GM21737 (cell line): Measurements from ENCODE around the gene EIF3M.
"Not testable (repeated sequence)": the region's sequence is repeated elsewhere in the genome, so short reads cannot be mapped to it uniquely, and the experiment has no call there.

ENCODE experiments used
- ATAC-seq: cut with Tn5 transposase; IDR thresholded peaks from one replicate; pipeline ENCODE4 v1.9.1; 2021; ENCODE audit warnings: mild to moderate bottlenecking, moderate library complexity; ENCODE audit not compliant: unreplicated experiment

EIF3M gene

DNA sequence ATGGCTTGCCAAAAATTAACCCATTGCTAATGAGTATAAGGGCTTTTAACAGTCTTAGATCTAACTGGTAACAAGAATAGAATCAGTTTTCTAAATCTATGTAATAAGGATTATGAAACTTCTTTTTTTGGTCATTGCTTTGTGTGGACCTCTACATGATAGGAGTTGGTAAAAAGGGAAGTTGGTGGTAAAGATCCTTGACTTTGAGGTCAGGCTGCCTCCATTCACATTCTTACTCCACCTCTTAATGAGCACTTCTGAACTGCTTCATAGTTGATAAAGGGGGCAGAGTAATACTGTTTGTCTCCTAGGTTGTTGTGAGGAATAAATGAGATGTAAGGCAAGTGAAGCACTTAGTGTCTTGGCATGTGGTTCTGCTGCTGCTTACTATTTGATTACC lies 10.6 kb downstream of the EIF3M start:
- no peak for ATAC-seq

DNA sequence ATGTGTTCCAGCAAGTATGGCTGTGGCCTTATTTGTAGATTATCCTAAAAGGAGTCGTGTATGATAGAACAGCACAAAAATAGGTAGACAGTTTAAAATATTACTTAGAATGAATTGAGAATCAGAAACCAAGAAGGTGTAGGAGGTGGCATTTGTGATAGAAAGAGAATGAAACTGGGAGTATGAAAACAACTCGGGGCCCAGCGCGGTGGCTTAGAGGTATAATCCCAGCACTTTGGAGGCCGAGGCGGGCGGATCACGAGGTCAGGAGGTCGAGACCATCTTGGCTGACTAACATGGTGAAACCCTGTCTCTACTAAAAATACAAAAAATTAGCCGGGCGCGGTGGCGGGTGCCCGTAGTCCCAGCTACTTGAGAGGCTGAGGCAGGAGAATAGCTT lies 12.5 kb downstream of the EIF3M start:
- ATAC-seq = not testable (repeated sequence)

DNA sequence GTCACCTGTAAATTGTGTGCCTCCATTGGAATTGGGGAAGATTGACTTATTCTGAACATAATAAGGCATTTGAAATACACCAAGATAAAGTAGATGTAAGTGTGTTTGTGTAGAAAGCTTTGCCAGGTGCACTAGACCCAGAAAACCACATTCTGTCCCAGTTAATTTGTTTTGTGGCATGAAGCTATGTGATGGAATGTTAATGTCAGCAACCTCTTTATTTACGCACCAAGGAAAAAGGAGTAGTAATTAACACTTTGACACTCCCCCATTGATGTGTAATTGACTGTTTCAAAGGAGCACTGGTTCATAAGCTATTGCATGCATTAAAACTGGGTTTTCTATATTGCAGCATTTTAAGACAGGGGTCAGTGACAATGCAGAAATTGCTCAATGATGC lies 14.3 kb downstream of the EIF3M start:
- ATAC-seq = no peak

DNA sequence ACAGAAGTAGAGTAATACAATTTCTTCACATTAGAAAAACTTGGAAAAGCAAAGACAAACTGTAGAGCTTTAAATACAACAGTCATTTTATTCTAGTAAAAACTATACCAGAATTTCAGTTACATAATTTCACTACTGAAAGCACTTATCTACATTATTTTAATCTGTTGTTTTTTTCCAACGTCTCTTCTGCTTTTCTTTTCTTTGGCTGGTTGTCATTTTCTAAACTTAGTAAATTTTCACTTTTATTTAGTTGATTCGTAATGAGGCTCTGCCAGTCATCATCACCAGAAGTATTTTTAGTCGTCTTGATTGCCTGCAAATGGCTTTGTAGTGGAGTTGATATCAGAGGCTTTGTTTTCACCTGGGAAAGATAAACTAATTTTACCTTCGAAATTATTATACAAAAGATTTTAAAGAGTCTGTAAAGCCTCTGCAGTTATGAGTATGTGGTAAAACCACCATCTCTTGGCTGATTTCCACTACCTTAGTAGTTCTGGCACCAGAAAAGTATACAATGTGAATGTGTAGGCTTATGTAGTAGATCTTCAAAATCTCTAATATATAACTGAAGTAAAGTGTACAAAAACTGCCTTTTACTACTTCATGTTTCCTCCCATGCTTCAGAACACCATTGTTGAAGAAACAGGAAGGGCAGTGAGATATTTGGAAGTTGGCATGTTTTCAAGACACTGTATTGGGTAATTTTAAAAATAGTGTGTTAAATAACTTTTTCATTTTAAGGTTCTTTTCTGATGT lies 19.2 kb downstream of the EIF3M start:
- no peak for ATAC-seq

DNA sequence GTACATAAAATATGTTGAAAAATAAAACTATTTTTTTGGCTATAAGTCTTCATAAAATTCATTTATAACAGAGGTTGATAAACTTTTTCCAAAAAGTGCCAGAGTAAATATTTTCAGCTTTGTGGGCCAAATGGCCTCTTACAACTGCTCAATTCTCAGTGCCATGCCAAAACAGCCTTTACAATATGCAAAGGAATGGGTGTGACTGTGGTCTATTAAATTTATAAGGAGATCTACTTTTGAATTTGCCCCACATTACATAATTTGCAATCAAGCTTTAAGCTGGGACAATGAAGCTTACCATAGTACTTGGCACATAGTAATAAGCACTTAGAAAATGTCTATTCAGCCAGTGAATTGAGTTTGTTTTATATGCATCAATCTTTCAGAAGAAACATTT lies 22.6 kb downstream of the EIF3M start:
- no peak for ATAC-seq

DNA sequence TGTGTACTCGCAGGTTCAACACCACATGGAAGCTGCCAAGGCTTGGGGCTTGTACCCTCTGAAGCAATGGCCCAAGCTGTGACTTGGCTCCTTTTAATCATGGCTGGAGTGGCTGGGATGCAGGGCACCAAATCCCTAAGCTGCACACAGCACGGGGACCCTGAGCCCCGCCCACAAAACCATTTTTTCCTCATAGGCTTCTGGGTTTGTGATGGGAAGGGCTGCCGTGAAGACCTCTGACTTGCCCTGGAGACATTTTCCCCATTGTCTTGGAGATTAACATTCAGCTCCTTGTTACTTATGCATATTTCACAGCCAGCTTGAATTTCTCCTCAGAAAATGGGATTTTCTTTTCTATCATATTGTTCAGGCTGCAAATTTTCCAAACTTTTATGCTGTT lies 25.2 kb downstream of the EIF3M start:
- not testable (repeated sequence) for ATAC-seq

DNA sequence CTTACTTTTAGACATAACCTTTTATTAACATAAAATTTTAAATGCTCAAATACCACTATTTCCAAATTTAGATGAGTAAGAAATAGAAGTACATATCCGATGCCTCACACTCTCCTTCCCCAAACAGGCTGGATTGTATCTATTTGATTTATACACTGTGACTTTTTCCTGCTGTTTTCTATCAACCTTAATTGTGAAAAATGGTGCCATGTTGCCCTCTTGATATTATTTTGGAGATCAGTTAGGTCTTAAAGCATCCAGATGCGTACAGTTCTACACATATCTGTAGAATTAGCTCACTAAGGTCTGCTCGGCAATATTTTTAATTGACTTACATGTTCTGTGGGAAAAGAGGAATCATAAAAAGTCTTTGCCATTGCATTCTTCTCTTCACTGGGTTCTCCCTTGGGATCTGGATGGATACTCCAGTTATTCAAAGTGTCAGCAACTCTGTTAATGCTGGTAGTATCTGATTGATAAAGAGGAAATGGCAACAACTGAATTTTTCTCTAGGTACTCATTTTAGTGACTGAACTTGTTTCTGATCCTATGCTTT lies 27.2 kb downstream of the EIF3M start:
- no peak for ATAC-seq

DNA sequence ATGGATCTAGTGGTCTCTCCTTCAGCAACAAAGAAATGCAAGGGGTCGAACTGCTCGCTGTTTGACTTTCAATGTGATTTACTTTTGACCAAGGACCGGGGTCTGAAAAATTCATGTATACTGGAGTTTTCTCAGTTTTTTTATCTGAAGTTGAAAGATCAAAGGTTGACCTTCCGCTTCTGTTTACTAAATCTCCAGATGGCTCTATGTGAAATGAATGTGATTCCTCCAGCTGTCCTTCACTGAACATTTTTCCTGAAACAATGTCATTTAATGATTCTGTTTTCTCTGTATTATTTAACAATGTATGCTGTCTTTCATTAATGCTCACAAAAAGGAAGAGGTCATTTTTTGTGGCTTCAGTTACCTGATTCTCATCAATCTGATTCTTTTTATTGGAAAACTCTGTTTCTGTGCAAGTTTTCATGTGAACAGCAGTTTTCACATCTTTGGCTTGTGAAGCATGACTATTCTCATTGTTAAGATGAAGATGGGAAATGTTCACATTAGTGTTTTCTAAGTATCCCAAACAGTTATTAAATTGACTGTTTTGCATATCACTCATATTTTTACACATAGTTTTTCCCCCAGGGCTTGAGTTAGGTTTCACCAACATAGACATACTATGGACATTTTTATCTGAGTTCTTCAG lies 30.0 kb downstream of the EIF3M start:
- no peak for ATAC-seq

DNA sequence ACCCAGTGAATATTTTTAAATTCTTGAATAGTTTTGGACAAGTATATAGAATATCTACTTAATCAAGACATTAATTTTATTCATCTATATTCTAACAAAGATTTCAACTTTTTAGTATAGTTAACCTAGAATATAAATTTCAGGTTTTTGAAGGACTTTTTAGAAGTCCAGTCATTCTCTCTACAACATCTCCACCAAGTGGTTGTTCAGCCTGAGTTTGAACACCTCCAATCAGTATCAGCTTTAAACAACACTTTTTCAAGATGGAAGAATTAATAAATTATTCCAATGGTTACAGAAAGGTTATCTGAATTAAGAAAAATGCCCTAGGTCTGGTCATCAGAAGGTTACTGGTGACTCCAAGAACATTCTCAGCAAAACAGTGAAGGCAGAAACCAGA lies 31.8 kb downstream of the EIF3M start:
- ATAC-seq = no peak

DNA sequence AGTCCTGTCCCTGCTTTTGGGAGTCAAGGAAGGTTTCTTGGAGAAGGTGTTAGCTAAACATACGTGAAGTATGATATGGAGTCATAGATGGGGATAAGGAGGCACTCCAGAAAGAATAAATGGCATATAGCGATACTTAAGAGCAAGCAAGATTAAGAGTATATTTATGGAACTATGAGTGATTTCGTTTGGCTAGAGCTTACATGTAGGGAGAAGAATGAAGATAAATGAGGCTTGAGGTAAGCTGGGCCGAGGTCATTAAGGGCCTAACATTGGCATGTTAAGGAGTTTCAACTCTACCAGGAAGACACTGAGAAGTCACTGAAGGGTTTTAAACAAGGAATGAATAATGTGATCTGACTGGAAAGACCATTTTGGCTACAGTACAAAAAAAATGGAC lies 33.3 kb downstream of the EIF3M start:
- ATAC-seq = no peak

DNA sequence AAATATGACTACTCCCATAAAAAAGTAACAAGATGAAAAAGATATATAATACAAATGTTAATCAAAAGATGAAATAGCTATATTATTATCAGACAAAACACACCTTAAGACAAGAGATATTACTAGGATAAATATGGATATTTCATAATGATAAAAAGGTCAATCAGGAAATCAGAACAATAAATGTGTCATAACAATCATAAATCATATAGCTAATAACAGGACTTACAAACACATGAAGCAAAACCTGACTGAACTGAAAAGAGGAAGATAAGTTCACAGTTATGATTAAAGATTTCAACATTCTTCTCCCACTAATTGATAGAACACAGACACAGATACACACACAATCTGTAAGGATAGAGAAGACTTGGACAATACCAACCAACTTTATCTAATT lies 47.2 kb downstream of the EIF3M start:
- no peak for ATAC-seq

DNA sequence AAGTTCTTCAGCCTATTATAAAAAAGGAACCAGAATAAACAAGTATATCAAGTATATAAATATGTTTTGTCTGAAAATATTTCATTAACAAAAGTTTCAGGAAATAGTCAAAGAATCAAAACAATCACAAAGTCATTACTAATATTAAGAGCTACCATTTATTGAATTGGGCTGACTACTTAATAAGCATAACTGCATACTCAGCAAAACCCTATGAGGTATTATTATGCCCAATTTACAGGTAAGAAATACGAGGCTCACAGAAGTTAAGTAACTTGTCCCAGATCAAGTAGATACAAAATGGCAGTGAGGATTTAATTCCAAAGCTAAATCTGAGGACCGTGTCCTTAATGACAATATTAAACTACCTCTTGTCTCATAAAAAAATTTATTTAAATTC lies 52.2 kb downstream of the EIF3M start:
- ATAC-seq = no peak

DNA sequence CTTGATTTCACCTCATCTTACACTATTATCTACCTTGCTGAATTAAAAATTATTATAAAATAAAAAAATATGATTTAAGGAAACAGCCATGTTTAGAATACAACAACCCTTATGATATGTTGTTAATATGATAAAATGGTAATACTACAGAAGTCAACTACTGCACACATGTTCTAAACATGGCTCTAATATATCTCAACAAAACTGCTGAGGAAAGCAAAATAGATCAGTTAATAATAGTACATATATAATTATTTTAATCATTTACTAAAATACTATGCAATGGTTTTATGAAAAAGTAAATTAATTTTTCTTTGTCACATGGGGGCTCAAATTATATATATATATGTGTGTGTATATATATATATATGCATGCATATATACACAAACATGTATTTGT lies 57.7 kb downstream of the EIF3M start:
- ATAC-seq = no peak

DNA sequence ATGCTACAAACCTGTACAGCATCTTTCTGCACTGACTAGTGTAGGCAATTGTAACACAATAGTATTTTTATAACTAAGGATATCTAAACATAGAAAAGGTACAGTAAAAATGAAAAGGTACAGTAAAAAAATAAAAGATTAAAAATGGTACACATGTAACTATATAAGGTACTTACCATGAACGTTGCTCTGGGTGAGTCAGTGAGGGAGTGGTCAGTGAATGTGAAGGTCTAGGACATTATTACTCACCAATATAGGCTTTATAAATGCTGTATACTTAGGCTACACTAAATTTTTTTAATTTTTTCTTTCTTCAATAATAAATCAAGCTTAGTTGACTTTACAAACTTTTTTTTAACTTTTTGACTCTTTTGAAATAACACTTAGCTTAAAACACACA lies 59.9 kb downstream of the EIF3M start:
- no peak for ATAC-seq
